IMR-90 (cell line): ENCODE results near the gene EFCAB8. TPM values are rescaled to one million over a fixed set of nuclear protein-coding genes. Genes with fewer than 3 reads are reported as not detected.

ENCODE experiments used
- ATAC-seq: fragments of 200-7000 bp; cut with Tn5 transposase; 2 replicates; pipeline ENCODE4 v1.9.1; 2020; ENCODE audit warnings: low read depth, mild to moderate bottlenecking, moderate library complexity
- BruUV-seq: library from RNA; stranded (reverse); fragments of 400-500 nt; replicated peaks from 2 replicates; lab custom pipeline; 2021; lab: Mats Ljungman, UMichigan
- CTCF ChIA-PET: fragments of 300-600 bp; formaldehyde crosslinking; extraction: SDS; loops from one replicate; lab custom pipeline; 2021; ENCODE audit warnings: antibody characterized with exemption; lab: Yijun Ruan, JAX
- POLR2A ChIA-PET: fragments of 300-600 bp; sonication (Branson Sonifier 250); formaldehyde crosslinking; loops from one replicate; lab custom pipeline; 2022; ENCODE audit warnings: antibody characterized with exemption; ENCODE audit not compliant: unreplicated experiment; lab: Charles Lee
- DNase-seq: peaks from one replicate; pipeline ENCODE4 v3.0.0; 2013
- H2AFZ ChIP-seq: replicated peaks from 2 replicates; pipeline ENCODE3; 2013; ENCODE audit warnings: low read length, mild to moderate bottlenecking; ENCODE audit not compliant: poor library complexity
- H2AK5ac ChIP-seq: 2 replicates; pipeline ENCODE4 v1.6.1; 2013; ENCODE audit warnings: low read depth, low read length, inconsistent platforms
- H2AK9ac ChIP-seq: replicated peaks from 2 replicates; pipeline ENCODE3; 2013; ENCODE audit warnings: mild to moderate bottlenecking, low read depth, low read length, moderate library complexity; ENCODE audit not compliant: poor library complexity
- H2BK120ac ChIP-seq: 2 replicates; pipeline ENCODE4 v1.6.1; 2013; ENCODE audit warnings: low read depth, low read length, inconsistent platforms
- H2BK15ac ChIP-seq: 3 replicates; pipeline ENCODE4 v1.6.1; 2013; ENCODE audit warnings: low read depth, low read length, inconsistent platforms
- H2BK20ac ChIP-seq: 2 replicates; pipeline ENCODE4 v1.6.1; 2013; ENCODE audit warnings: low read depth, mild to moderate bottlenecking, inconsistent platforms, low read length, moderate library complexity
- H2BK5ac ChIP-seq: 2 replicates; pipeline ENCODE4 v1.6.1; 2013; ENCODE audit warnings: mild to moderate bottlenecking, low read depth, low read length, inconsistent platforms; ENCODE audit not compliant: poor library complexity, severe bottlenecking
- H3K14ac ChIP-seq: replicated peaks from 2 replicates; pipeline ENCODE4 v1.6.1; 2013; ENCODE audit warnings: low read depth, low read length, inconsistent platforms
- H3K18ac ChIP-seq: 2 replicates; pipeline ENCODE4 v1.6.1; 2013; ENCODE audit warnings: low read depth, low read length, control low read depth
- H3K23ac ChIP-seq: 2 replicates; pipeline ENCODE4 v1.6.1; 2013; ENCODE audit warnings: low read depth, low read length, inconsistent platforms
- H3K27ac ChIP-seq: 2 replicates; pipeline ENCODE4 v1.5.1; 2013; ENCODE audit warnings: mild to moderate bottlenecking, control low read depth, low read length; ENCODE audit not compliant: insufficient read depth
- H3K27me3 ChIP-seq: 2 replicates; pipeline ENCODE4 v1.6.1; 2013; ENCODE audit warnings: low read length; ENCODE audit not compliant: control insufficient read depth, insufficient read depth
- H3K36me3 ChIP-seq: 2 replicates; pipeline ENCODE4 v1.6.1; 2013; ENCODE audit warnings: low read length, mixed read lengths; ENCODE audit not compliant: control insufficient read depth, insufficient read depth
- H3K4ac ChIP-seq: 2 replicates; pipeline ENCODE4 v1.6.1; 2013; ENCODE audit warnings: low read depth, low read length, inconsistent platforms
- H3K4me1 ChIP-seq: 2 replicates; pipeline ENCODE4 v1.6.1; 2013; ENCODE audit warnings: low read length, mixed read lengths; ENCODE audit not compliant: control insufficient read depth, insufficient read depth
- H3K4me2 ChIP-seq: 2 replicates; pipeline ENCODE4 v1.6.1; 2013; ENCODE audit warnings: low read depth, mild to moderate bottlenecking, control low read depth, low read length, moderate library complexity
- H3K4me3 ChIP-seq: 2 replicates; pipeline ENCODE4 v1.5.1; 2013; ENCODE audit warnings: low read depth, mild to moderate bottlenecking, control low read depth, low read length, moderate library complexity; ENCODE audit not compliant: insufficient read depth
- H3K56ac ChIP-seq: 2 replicates; pipeline ENCODE4 v1.6.1; 2013; ENCODE audit warnings: low read length, inconsistent platforms; ENCODE audit not compliant: insufficient read depth; ENCODE audit errors: extremely low read depth
- H3K79me1 ChIP-seq, 2 experiments: 2 replicates each; pipeline ENCODE4 v1.6.1; 2013; ENCODE audit warnings: low read length in 2 of 2, inconsistent platforms in 1 of 2, low read depth in 1 of 2
- H3K9ac ChIP-seq: 2 replicates; pipeline ENCODE4 v1.6.1; 2013; ENCODE audit warnings: low read depth, low read length, control low read depth
- H3K9me1 ChIP-seq: 2 replicates; pipeline ENCODE4 v1.6.1; 2013; ENCODE audit warnings: low read length, inconsistent platforms; ENCODE audit not compliant: insufficient read depth
- H3K9me3 ChIP-seq: 2 replicates; pipeline ENCODE4 v1.6.1; 2013; ENCODE audit warnings: low read length; ENCODE audit not compliant: control insufficient read depth, insufficient read depth
- H4K20me1 ChIP-seq: 2 replicates; pipeline ENCODE4 v1.6.1; 2013; ENCODE audit warnings: low read length, inconsistent platforms; ENCODE audit not compliant: insufficient read depth
- H4K5ac ChIP-seq: 2 replicates; pipeline ENCODE4 v1.6.1; 2013; ENCODE audit warnings: mild to moderate bottlenecking, low read depth, low read length, control low read depth
- H4K8ac ChIP-seq, 2 experiments: 2 replicates each; pipeline ENCODE4 v1.6.1; 2013; ENCODE audit warnings: low read depth in 2 of 2, low read length in 2 of 2, control low read depth in 1 of 2, inconsistent platforms in 1 of 2
- H4K91ac ChIP-seq: 2 replicates; pipeline ENCODE4 v1.6.1; 2013; ENCODE audit warnings: low read depth, low read length, inconsistent platforms; ENCODE audit not compliant: insufficient read depth
- RCOR1 ChIP-seq: IDR thresholded peaks from 2 replicates; pipeline ENCODE4 v1.6.1; 2012; ENCODE audit warnings: mild to moderate bottlenecking, low read length, improper control_type of control experiment; ENCODE audit not compliant: insufficient replicate concordance
- SMC3 ChIP-seq: fragments of 150-350 bp; IDR thresholded peaks from 2 replicates; pipeline ENCODE4 v1.6.1; 2016; ENCODE audit warnings: low read depth, mild to moderate bottlenecking, antibody characterized with exemption, low read length, moderate library complexity
- WGBS, 2 experiments: methylation state at CpG; one replicate each; pipeline versions ENCODE4 v1.1.5 to v1.1.7; 2013; ENCODE audit warnings: missing lambda C conversion rate in 2 of 2; ENCODE audit not compliant: insufficient read length in 1 of 2; ENCODE audit errors: extremely low coverage in 2 of 2; 5-methylcytosine and 5-hydroxymethylcytosine counted together
- dilution Hi-C: fragments of 300-500 bp; cut with HindIII; formaldehyde crosslinking; loops from one replicate; pipeline ENCODE4 v1.14.3; 2018; ENCODE audit warnings: low sequenced_read_pairs; ENCODE audit not compliant: unreplicated experiment
- in situ Hi-C: fragments of 300-500 bp; cut with MboI; formaldehyde crosslinking; loops from 3 replicates; pipeline ENCODE4 v1.14.3; 2019; ENCODE audit warnings: low sequenced_read_pairs, inconsistent platforms, mixed read lengths
- intact Hi-C: fragments of 100-400 bp; cut with micrococcal nuclease; formaldehyde crosslinking; loops from 2 replicates; pipeline ENCODE4 v1.10.0; 2022
- polyA plus RNA-seq, 3 experiments: library from polyadenylated mRNA; depleted of rRNA; stranded (reverse); fragments of >200 nt; gene quantifications; 2 replicates each; pipeline ENCODE4 v1.2.3, GENCODE V29; 2012; ENCODE audit warnings: low replicate concordance in 1 of 3
- total RNA-seq: library from RNA; depleted of rRNA; stranded (reverse); fragments of >200 nt; gene quantifications from 2 replicates; pipeline ENCODE4 v1.2.3, GENCODE V29; 2012

The EFCAB8 gene
- total and polyA plus RNA-seq, 2 of the 4 experiments (the other 2 are of a cell fraction) = not detected

DNA sequence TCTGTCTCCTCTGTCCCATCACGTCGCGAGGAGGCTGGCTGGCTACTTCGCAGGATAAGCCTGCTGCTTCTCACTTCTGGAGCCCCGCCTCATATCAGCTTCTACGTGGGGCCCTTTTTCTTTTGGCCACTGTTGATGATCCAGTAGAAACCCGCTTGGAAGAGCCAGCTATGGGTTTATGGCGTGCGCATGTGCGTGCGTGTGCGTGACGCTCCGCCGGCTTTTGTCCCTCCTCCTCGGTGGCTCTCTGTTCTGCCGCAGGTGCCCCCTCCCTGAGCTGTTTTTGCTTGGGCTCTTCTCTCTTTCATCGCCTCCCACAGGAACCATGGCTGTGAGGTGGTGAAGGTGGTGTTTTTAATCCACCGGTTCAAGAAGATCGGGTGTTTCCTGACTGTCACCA lies 26.5 kb downstream of the EFCAB8 start:
- no peak overlapping the region for H4K5ac ChIP-seq
- H4K8ac ChIP-seq = no peak overlapping the region
- H3K4me2 ChIP-seq = no peak overlapping the region
- H4K91ac ChIP-seq = no peak overlapping the region
- H3K9me3 ChIP-seq = no peaks in the 10 kb centered on the region
- H3K18ac ChIP-seq = no peak overlapping the region
- intact Hi-C loops = no loop called here
- H3K9ac ChIP-seq = no peak overlapping the region
- H3K27me3 ChIP-seq = peaks cover 2% of the 10 kb centered on the region; the same call in 1 of the 2 replicates
- no peak overlapping the region for H2BK15ac ChIP-seq
- ATAC-seq = no peak
- TF ChIP-seq RCOR1 = no peak
- no peak for TF ChIP-seq SMC3
- no peak overlapping the region for H3K56ac ChIP-seq
- no peak overlapping the region for H2AK5ac ChIP-seq
- ChIA-PET POLR2A (no interaction called here), CTCF (interaction anchor here (1.2 kb wide), 1 partner anchor 63 kb away, joined by 3 read pairs; no protein-coding TSS in a partner anchor)
- H3K9me1 ChIP-seq = peaks cover 2% of the 10 kb centered on the region; the same call in 1 of the 2 replicates
- dilution Hi-C loops = no loop called here
- WGBS, 2 experiments = 99% methylated on average over 10 of the region's 20 CpGs; no CpG with 5 or more reads in 1 of the 2 experiments
- H3K4ac ChIP-seq = no peak overlapping the region
- no peak overlapping the region for H2BK5ac ChIP-seq
- in situ Hi-C loops = no loop called here
- no peak overlapping the region for H3K27ac ChIP-seq
- H2BK120ac ChIP-seq = no peak overlapping the region
- H2AK9ac ChIP-seq = no peak overlapping the region
- no peak overlapping the region for H2BK20ac ChIP-seq
- no peaks in the 10 kb centered on the region for H3K36me3 ChIP-seq
- DNase-seq = no peak
- H3K79me1 ChIP-seq = no peaks in the 10 kb centered on the region
- no TSS peak for BruUV-seq
- H3K14ac ChIP-seq = no peak overlapping the region
- no peak overlapping the region for H3K23ac ChIP-seq
- no peak overlapping the region for H3K4me3 ChIP-seq
- H2AFZ ChIP-seq = no peak overlapping the region
- H3K4me1 ChIP-seq = no peaks in the 10 kb centered on the region
- no peaks in the 10 kb centered on the region for H4K20me1 ChIP-seq
